ENCODE measurements around the gene ID1. TPM values are rescaled to one million over a fixed set of nuclear protein-coding genes. Genes with fewer than 3 reads are reported as not detected.

The ID1 gene
- total RNA-seq, 1 experiment from 2014 or later = 88.8 TPM

GRCh38 chr20:31572701-31573554 lies 32.2 kb upstream of the ID1 start (continued):
- TF ChIP-seq MAX (CRISPR knock-in tag; IDR thresholded peaks at IDR 0.05) (peak; percentile 67; the same call in 1 of the 2 replicates), IRF2 (CRISPR knock-in tag; IDR thresholded peaks at IDR 0.05; ENCODE audit: borderline replicate concordance, low read depth) (no peak), PRRX2 (CRISPR knock-in tag; IDR thresholded peaks at IDR 0.05) (peak; percentile 90; the same call in 1 of the 2 replicates), ZNF423 (CRISPR knock-in tag; IDR thresholded peaks at IDR 0.05) (peak; percentile 98), GABPB1 (CRISPR knock-in tag; IDR thresholded peaks at IDR 0.05) (peak; percentile 92), RORB (CRISPR knock-in tag; IDR thresholded peaks at IDR 0.05) (0 out of 2 replicates have a peak, but pooled peaks have one; percentile 39), ESRRA (CRISPR knock-in tag; IDR thresholded peaks at IDR 0.05; ENCODE audit: borderline replicate concordance) (no peak), E2F5 (CRISPR knock-in tag; IDR thresholded peaks at IDR 0.05) (peak; percentile 89; the same call in 1 of the 2 replicates), EMX1 (CRISPR knock-in tag; IDR thresholded peaks at IDR 0.05) (peak; percentile 61; the same call in 1 of the 2 replicates), IRF1 (CRISPR knock-in tag; IDR thresholded peaks at IDR 0.05) (no peak), ATF2 (CRISPR knock-in tag; IDR thresholded peaks at IDR 0.05; ENCODE audit: borderline replicate concordance, low read depth) (no peak), NFATC4 (CRISPR knock-in tag; IDR thresholded peaks at IDR 0.05) (peak; percentile 68), SP1 (CRISPR knock-in tag; conservative IDR thresholded peaks at IDR 0.05) (peak; percentile 83), CDX4 (CRISPR knock-in tag; IDR thresholded peaks at IDR 0.05; ENCODE audit: borderline replicate concordance) (peak; percentile 79; the same call in 1 of the 2 replicates), ZMAT4 (CRISPR knock-in tag; IDR thresholded peaks at IDR 0.05) (peak; percentile 85), ZNF219 (CRISPR knock-in tag; IDR thresholded peaks at IDR 0.05; ENCODE audit: borderline replicate concordance) (peak; percentile 68; the same call in 1 of the 2 replicates)

GRCh38 chr20:31573555-31574321 lies 31.4 kb upstream of the ID1 start:
- Mint-ChIP-seq H3K27me3 (ENCODE audit: low read depth) (no peaks in the 10 kb centered on the region; the same call in 1 of the 2 replicates), H3K36me3 (peaks cover 9% of the 10 kb centered on the region), H3K4me3 (peak overlapping the region; percentile 83), H3K9me3 (no peaks in the 10 kb centered on the region), H3K27ac (peak overlapping the region; percentile 93), H3K4me1 (peaks cover 55% of the 10 kb centered on the region)
- ChIA-PET POLR2A (interaction anchor here (0.6 to 5.2 kb wide), 10 partner anchors 11 to 150 kb away, joined by 4 to 73 read pairs (median 10); partner anchors contain the start of gene ID1), CTCF (interaction anchor here (0.9 to 15.0 kb wide), 9 partner anchors 12 to 150 kb away, joined by 4 to 927 read pairs (median 11); partner anchors contain the start of genes BCL2L1 and ID1)
- DNase-seq (ENCODE audit: low spot score) (no peak), ATAC-seq (no peak)
- TF ChIP-seq OVOL2 (CRISPR knock-in tag; IDR thresholded peaks at IDR 0.05; ENCODE audit: borderline replicate concordance) = no peak
- no peak for TF ChIP-seq EMX1 (CRISPR knock-in tag; IDR thresholded peaks at IDR 0.05)
- TF ChIP-seq HMGXB4 (CRISPR knock-in tag; IDR thresholded peaks at IDR 0.05) = no peak
- TF ChIP-seq ZMAT4 (CRISPR knock-in tag; IDR thresholded peaks at IDR 0.05) = no peak
- TF ChIP-seq PRDM15 (CRISPR knock-in tag; IDR thresholded peaks at IDR 0.05) = no peak
- no peak for TF ChIP-seq ATF2 (CRISPR knock-in tag; IDR thresholded peaks at IDR 0.05; ENCODE audit: borderline replicate concordance, low read depth)

Measured in WTC11 (cell line).